Adrenal gland (tissue), 12 donors: ENCODE results near the gene TGFBR2. TPM values are rescaled to one million over a fixed set of nuclear protein-coding genes. Genes with fewer than 3 reads are reported as not detected.

ENCODE experiments used
- DNase-seq, 7 donors: peaks; one replicate each; pipeline ENCODE4 v3.0.0-alpha.2; 2019 to 2020
- H3K27ac ChIP-seq, 5 donors: fragments of 200-600 bp; sonication (generic) in 4 of 5; 1 replicate in 3 of 5; 2 replicates in 2 of 5; pipeline versions ENCODE4 v1.5.1 to v1.8.0; 2016 to 2020; ENCODE audit warnings: mild to moderate bottlenecking in 1 of 5
- H3K27me3 ChIP-seq: fragments of 200-600 bp; 2 replicates; pipeline ENCODE4 v1.8.0; 2021
- H3K36me3 ChIP-seq, 2 donors: fragments of 200-600 bp; replicated peaks in 1 of 2; 1 replicate in 1 of 2; 2 replicates in 1 of 2; pipeline versions ENCODE4 v1.5.1 to v1.8.0; 2018 to 2022
- H3K4me1 ChIP-seq, 2 donors: fragments of 200-600 bp; replicated peaks in 1 of 2; 1 replicate in 1 of 2; 2 replicates in 1 of 2; pipeline versions ENCODE4 v1.5.1 to v1.8.0; 2018 to 2021
- H3K4me3 ChIP-seq, 4 donors: fragments of 200-600 bp; sonication (generic) in 3 of 4; one replicate each; pipeline ENCODE4 v1.5.1; 2016 to 2018
- H3K9me3 ChIP-seq, 3 donors: fragments of 200-600 bp; sonication (generic) in 1 of 3; replicated peaks in 1 of 3; 1 replicate in 2 of 3; 2 replicates in 1 of 3; pipeline versions ENCODE4 v1.5.1 to v1.8.0; 2016 to 2021
- POLR2A ChIP-seq, 2 donors: fragments of 450-650 bp; IDR thresholded peaks; one replicate each; pipeline ENCODE4 v1.6.1; 2017; ENCODE audit warnings: antibody characterized with exemption in 2 of 2, mild to moderate bottlenecking in 2 of 2, moderate library complexity in 1 of 2
- WGBS, 4 donors: extraction: QIAGEN DNeasy Blood & Tissue Kit in 2 of 4; methylation state at CpG; one replicate each; pipeline versions ENCODE4 v1.1.5 to v1.1.7; 2013 to 2017; 5-methylcytosine and 5-hydroxymethylcytosine counted together
- intact Hi-C, 2 donors: fragments of 100-400 bp; cut with DNase I; formaldehyde crosslinking; loops; one replicate each; pipeline versions ENCODE4 v1.14.1 to v1.15.0; 2022 to 2023
- polyA plus RNA-seq, 3 donors: library from polyadenylated mRNA; stranded (reverse); fragments of 200-250 nt in 2 of 3; fragments of 350-450 nt in 1 of 3; fragmentation: Illumina TruSeq in 1 of 3; extraction: RNeasy Lipid Tissue Mini Kit (QIAGEN cat#74804) in 1 of 3; gene quantifications; one replicate each; pipeline ENCODE4 v1.2.3, GENCODE V29; 2013 to 2014
- total RNA-seq, 9 donors: library from RNA; depleted of rRNA in 4 of 9; stranded (reverse); fragments of >200 nt in 4 of 9; fragments of 120-200 nt in 1 of 9; fragmentation: NEBNext Ultra II Directional in 1 of 9; extraction: Animal tissue kit (Norgen Biotek cat#: 25700) in 1 of 9; gene quantifications; one replicate each; pipeline versions ENCODE4 v1.1.0 to v1.2.4, GENCODE V29; 2013 to 2023
- TF ChIP-seq, protein P1 (sequence below), 6 experiments: fragments of 450-650 bp in 4 of 6; fragments of 200-600 bp in 2 of 6; sonication (generic) in 1 of 6; IDR thresholded peaks; 1 replicate in 5 of 6; 2 replicates in 1 of 6; pipeline versions ENCODE4 v1.5.1 to v1.8.0; 2016 to 2021; ENCODE audit warnings: antibody characterized with exemption in 6 of 6, mild to moderate bottlenecking in 2 of 6, moderate library complexity in 1 of 6
- donor health status: healthy with polysubstance abuse.
- donor health status: Bipolar disorder and iron deficiency.
- donor health status: DM: yes; HTN: yes; CAD: no.
- donor health status: DM: no; HTN: no; CAD: no.
- donor health status: DM: no; HTN: no; CAD: no.
- donor health status: DM: yes; HTN: yes; CAD: no.

TGFBR2 gene
- total and polyA plus RNA-seq, 12 donors = 19.1 to 296 (median 153) TPM

DNA sequence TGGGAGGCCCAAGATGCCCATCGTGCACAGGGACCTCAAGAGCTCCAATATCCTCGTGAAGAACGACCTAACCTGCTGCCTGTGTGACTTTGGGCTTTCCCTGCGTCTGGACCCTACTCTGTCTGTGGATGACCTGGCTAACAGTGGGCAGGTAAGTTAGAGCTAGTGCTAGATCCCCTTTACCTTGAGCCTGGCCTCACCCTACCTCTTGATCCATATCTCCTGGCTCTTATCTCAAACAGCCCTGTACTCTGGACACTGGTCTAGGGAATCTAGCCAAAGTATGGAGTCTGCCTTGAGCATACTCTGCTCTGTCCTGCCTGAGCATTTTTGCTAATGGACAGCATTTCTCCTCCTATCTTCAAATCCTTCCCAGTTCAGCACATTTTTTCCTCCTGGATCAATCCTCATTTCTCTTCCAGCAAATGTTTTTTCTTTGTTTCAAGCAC is 65.9 kb downstream of the TGFBR2 start:
- peaks cover 0 to 45% of the 10 kb centered on the region in 2 donors for H3K36me3 ChIP-seq
- WGBS, 4 donors = 95 to 97% (median 95%) methylated on average over 3 to 4 of the region's 4 CpGs
- peak overlapping the region in 2 of 5 donors; percentile 7 to 55 for H3K27ac ChIP-seq
- H3K9me3 ChIP-seq = no peaks in the 10 kb centered on the region
- DNase-seq = no peak
- no peak overlapping the region for H3K4me3 ChIP-seq
- H3K27me3 ChIP-seq = no peaks in the 10 kb centered on the region
- H3K4me1 ChIP-seq = peaks cover 15 to 50% of the 10 kb centered on the region in 2 donors
- no peak for TF ChIP-seq POLR2A (IDR thresholded peaks at IDR 0.05)
- intact Hi-C loops = no loop called here

DNA sequence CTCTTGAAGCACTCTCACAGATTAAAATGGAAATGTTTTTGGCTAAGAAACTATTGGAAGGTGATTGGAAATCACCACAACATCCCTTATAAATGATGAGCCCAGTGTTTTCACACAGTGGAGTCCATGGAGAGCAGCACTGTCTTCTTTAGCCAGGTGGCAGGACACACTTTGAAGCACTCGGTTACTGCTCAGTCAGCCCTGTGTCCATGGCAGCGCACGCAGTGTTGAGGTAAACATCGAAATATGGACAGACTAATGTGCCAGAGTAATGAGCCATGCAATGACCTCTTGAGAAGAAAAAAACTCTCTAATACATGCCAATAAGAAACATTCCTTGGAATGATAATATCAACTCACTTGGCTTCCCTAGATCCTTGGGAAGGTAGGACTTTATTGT is 66.6 kb downstream of the TGFBR2 start:
- Histone ChIP-seq H3K4me3 (no peak overlapping the region), H3K9me3 (no peaks in the 10 kb centered on the region), H3K4me1 (peaks cover 15 to 44% of the 10 kb centered on the region in 2 donors), H3K27ac (peak overlapping the region in 2 of 5 donors; percentile 7 to 55), H3K36me3 (peaks cover 0 to 48% of the 10 kb centered on the region in 2 donors), H3K27me3 (no peaks in the 10 kb centered on the region)
- TF ChIP-seq POLR2A (IDR thresholded peaks at IDR 0.05) = no peak
- TF ChIP-seq, protein P1, sequence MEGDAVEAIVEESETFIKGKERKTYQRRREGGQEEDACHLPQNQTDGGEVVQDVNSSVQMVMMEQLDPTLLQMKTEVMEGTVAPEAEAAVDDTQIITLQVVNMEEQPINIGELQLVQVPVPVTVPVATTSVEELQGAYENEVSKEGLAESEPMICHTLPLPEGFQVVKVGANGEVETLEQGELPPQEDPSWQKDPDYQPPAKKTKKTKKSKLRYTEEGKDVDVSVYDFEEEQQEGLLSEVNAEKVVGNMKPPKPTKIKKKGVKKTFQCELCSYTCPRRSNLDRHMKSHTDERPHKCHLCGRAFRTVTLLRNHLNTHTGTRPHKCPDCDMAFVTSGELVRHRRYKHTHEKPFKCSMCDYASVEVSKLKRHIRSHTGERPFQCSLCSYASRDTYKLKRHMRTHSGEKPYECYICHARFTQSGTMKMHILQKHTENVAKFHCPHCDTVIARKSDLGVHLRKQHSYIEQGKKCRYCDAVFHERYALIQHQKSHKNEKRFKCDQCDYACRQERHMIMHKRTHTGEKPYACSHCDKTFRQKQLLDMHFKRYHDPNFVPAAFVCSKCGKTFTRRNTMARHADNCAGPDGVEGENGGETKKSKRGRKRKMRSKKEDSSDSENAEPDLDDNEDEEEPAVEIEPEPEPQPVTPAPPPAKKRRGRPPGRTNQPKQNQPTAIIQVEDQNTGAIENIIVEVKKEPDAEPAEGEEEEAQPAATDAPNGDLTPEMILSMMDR (IDR thresholded peaks at IDR 0.05) = no peak
- no peak for DNase-seq
- 88 to 95% (median 91%) methylated on average over 4 of the region's 4 CpGs for WGBS, 4 donors
- intact Hi-C loops = no loop called here

DNA sequence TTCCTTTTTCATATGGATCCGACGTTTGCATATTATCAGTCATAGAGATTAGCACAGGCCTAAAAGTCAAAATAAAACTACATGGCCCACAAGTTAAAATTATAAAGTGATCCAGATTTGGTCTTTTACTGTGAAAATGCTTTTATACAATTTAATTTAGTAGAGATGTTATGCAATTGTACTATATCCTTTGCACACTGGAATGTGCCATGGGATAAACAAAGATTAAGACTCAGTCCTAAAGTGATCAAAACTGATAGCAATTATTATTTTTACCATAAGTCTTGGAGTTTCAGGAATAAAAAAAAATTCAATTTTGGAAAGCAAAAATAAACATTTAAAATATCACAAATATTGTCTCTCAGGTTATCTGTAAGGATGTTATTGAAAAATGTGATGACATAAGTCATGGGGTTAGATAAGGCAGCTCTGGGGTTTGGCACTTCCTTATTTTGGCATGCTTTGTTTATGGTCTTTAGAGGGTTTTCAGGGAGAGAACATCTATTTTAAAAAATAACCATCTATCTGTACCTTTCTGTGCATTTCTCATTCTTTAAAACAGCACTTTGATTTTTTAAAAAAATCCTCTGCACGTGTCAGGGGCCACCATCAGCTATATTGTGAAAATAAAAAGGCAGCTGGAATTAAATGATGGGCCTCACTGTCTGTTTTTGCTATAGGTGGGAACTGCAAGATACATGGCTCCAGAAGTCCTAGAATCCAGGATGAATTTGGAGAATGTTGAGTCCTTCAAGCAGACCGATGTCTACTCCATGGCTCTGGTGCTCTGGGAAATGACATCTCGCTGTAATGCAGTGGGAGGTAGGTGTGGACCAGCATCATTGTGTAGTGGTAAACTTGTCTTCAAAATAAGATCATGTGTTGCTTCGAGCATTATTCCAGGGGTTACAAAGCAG is 67.3 kb downstream of the TGFBR2 start:
- Histone ChIP-seq H3K9me3 (no peaks in the 10 kb centered on the region), H3K27me3 (no peaks in the 10 kb centered on the region), H3K4me1 (peaks cover 15 to 41% of the 10 kb centered on the region in 2 donors), H3K4me3 (no peak overlapping the region), H3K27ac (no peak overlapping the region), H3K36me3 (peaks cover 0 to 52% of the 10 kb centered on the region in 2 donors)
- no peak for DNase-seq
- intact Hi-C loops = no loop called here
- 76 to 87% (median 80%) methylated on average over 6 of the region's 6 CpGs for WGBS, 4 donors
- no peak for TF ChIP-seq POLR2A (IDR thresholded peaks at IDR 0.05)
- TF ChIP-seq, protein P1 (IDR thresholded peaks at IDR 0.05) = no peak

DNA sequence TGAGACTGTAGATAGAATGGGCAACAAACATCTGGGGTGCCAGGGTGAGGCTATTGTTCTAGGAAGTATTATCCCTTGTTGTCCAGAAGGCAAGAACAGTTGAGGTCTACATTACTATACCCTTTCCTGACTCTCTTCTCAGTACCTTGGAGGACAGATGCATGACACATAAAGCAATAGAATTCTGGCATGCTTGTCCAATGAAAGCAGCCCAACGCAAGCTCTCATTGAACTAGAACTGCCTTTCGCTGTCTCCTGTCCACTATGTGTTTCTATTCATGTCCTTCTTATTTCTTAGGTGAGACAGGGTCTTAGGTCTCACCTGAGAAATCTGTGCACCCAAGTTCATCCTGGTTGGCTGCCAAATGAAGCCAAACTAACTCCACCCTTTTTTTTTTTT is 68.6 kb downstream of the TGFBR2 start:
- 91 to 100% (median 98%) methylated on average over 2 of the region's 2 CpGs for WGBS, 4 donors
- Histone ChIP-seq H3K4me3 (no peak overlapping the region), H3K4me1 (peaks cover 15 to 52% of the 10 kb centered on the region in 2 donors), H3K27ac (no peak overlapping the region), H3K27me3 (no peaks in the 10 kb centered on the region), H3K36me3 (peaks cover 0 to 62% of the 10 kb centered on the region in 2 donors), H3K9me3 (no peaks in the 10 kb centered on the region)
- TF ChIP-seq, protein P1 (IDR thresholded peaks at IDR 0.05) = no peak
- TF ChIP-seq POLR2A (IDR thresholded peaks at IDR 0.05) = no peak
- intact Hi-C loops = no loop called here
- no peak for DNase-seq
